Measurements from ENCODE around the gene FBXO33. TPM values are rescaled to one million over a fixed set of nuclear protein-coding genes. Genes with fewer than 3 reads are reported as not detected.

The FBXO33 gene
- total RNA-seq, 4 donors from 2014 or later, result 12.9 to 18.4 (median 16.2) TPM

DNA sequence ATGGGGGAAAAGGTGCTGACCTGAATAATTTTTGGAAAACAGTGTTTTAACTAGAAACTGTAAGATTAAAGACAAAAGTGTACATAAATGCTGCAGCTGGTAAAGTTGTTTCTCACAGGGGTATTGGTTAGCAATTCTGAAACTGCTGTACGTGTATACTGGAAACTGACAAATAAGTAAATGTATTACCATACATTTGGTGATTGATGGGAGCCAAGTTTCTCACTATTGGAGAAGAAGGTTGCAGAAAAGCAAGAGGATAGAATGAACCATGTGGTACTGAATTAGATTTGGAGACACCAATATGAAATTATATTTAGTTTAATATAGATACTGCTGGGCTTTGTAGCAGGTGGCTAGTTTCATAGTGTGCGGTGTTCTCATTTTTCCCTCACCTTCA is 19.6 kb upstream of the FBXO33 start:
- no peak for DNase-seq (ENCODE audit: low spot score in 2 of 2)
- no peak for TF ChIP-seq EP300 (IDR thresholded peaks at IDR 0.05)
- no peak for TF ChIP-seq POLR2A (IDR thresholded peaks at IDR 0.05)
- TF ChIP-seq, protein P1, sequence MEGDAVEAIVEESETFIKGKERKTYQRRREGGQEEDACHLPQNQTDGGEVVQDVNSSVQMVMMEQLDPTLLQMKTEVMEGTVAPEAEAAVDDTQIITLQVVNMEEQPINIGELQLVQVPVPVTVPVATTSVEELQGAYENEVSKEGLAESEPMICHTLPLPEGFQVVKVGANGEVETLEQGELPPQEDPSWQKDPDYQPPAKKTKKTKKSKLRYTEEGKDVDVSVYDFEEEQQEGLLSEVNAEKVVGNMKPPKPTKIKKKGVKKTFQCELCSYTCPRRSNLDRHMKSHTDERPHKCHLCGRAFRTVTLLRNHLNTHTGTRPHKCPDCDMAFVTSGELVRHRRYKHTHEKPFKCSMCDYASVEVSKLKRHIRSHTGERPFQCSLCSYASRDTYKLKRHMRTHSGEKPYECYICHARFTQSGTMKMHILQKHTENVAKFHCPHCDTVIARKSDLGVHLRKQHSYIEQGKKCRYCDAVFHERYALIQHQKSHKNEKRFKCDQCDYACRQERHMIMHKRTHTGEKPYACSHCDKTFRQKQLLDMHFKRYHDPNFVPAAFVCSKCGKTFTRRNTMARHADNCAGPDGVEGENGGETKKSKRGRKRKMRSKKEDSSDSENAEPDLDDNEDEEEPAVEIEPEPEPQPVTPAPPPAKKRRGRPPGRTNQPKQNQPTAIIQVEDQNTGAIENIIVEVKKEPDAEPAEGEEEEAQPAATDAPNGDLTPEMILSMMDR (IDR thresholded peaks at IDR 0.05), result no peak
- Histone ChIP-seq H3K4me1 (no peaks in the 10 kb centered on the region), H3K9me3 (no peaks in the 10 kb centered on the region), H3K4me3 (no peak overlapping the region), H3K36me3 (no peaks in the 10 kb centered on the region), H3K27ac (no peak overlapping the region), H3K27me3 (no peaks in the 10 kb centered on the region)
- WGBS, 2 donors, result 90 to 91% methylated on average over 2 of the region's 2 CpGs

DNA sequence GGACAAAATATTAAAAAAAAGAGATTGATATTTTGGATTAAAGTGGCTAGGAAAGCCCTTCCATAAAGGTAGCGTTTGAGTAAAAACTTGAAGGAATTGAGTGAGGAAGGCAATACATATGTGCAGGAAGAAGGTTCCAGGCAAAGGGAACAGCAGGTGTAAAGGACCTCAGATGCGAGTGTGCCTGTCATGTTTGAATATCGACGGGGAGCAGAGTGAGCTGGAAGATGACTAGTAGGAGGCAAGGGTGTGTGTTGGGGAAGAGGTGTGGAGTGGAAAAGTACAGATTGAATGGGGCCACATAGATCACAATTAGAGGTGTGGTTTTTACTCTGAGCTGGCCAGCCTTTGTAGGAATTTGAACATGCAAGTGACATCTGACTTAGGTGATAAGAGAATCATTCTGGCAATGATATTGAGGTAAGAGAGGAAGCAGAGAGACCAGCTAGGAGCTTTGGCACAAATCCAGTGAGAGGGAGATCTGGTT is 15.0 kb upstream of the FBXO33 start:
- no peak for DNase-seq (ENCODE audit: low spot score in 2 of 2)
- 84 to 90% methylated on average over 4 of the region's 4 CpGs for WGBS, 2 donors
- Histone ChIP-seq H3K27ac (no peak overlapping the region), H3K27me3 (no peaks in the 10 kb centered on the region), H3K4me3 (no peak overlapping the region), H3K9me3 (no peaks in the 10 kb centered on the region), H3K36me3 (no peaks in the 10 kb centered on the region), H3K4me1 (no peaks in the 10 kb centered on the region)
- TF ChIP-seq, protein P1 (IDR thresholded peaks at IDR 0.05), result no peak
- TF ChIP-seq EP300 (IDR thresholded peaks at IDR 0.05) (no peak), POLR2A (IDR thresholded peaks at IDR 0.05) (no peak)

DNA sequence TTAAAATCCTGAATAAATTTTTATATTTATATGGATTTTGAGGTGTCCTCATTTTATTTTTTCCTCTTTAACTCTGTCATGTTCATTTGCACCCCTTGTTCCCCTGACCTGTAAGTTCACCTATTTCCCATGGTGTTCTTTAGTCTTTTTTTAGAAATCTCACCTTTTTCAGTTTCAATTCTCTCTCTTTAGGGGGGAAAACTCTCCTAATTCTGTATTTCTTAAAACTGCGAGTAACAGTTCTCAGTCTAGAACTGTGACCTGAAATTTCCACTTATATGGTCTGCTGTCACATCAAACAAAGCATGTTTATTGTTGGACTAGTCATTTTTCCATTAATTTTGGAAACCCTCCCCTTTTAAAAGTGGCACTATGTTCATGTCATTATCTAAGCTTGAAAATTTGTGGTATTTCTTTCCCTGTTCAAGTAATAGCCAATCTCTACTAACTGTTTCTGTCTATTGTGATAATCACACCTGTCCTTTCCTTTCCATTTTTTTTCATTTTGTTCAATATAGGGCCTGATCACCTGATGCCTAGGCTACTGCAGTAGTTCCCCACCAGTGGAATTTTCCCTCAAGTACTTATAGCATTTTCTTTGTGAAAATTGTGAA is 14.0 kb upstream of the FBXO33 start:
- H3K4me3 ChIP-seq, result no peak overlapping the region
- no peak for DNase-seq (ENCODE audit: low spot score in 2 of 2)
- WGBS, 2 donors, result 91 to 93% methylated on average over 1 of the region's 1 CpG

DNA sequence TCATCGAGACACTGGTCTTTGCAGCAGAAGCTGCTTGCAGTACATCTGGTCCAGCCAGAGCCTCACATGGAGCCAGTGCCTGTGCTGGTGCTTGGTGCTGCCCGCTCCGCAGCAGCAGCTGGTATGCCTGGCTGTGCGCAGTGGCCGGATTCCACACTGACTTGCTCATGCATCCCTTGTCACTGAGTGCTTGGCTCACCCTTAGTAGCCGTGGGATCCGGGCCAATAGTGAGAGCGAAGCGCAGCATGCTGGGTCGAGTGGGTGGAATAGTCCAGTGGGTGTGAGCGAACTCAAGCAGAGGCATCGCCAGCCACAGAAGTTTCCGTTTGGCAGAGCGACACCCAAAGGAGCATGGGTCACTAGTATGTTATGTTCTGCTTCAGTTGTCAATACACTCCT is 10.1 kb upstream of the FBXO33 start:
- Histone ChIP-seq H3K4me3 (no peak overlapping the region), H3K36me3 (peaks cover 0 to 14% (median 0%) of the 10 kb centered on the region in 3 donors), H3K9me3 (no peaks in the 10 kb centered on the region), H3K27ac (peak overlapping the region in 2 of 4 donors; percentile 4 to 21), H3K4me1 (no peaks in the 10 kb centered on the region), H3K27me3 (no peaks in the 10 kb centered on the region)
- WGBS, 2 donors, result 86 to 90% methylated on average over 14 of the region's 14 CpGs
- no peak for DNase-seq (ENCODE audit: low spot score in 2 of 2)
- TF ChIP-seq, protein P1 (IDR thresholded peaks at IDR 0.05), result no peak
- TF ChIP-seq POLR2A (IDR thresholded peaks at IDR 0.05) (peak in 1 of 2 donors; percentile 41), EP300 (IDR thresholded peaks at IDR 0.05) (peak in 1 of 2 donors; percentile 48)

More for the DNA sequence above, 14.0 kb upstream of the FBXO33 start:
- H3K27ac ChIP-seq, result no peak overlapping the region
- H3K27me3 ChIP-seq, result no peaks in the 10 kb centered on the region
- no peaks in the 10 kb centered on the region for H3K9me3 ChIP-seq
- H3K36me3 ChIP-seq, result peaks cover 0 to 8% (median 0%) of the 10 kb centered on the region in 3 donors
- TF ChIP-seq EP300 (IDR thresholded peaks at IDR 0.05), result no peak
- TF ChIP-seq, protein P1 (IDR thresholded peaks at IDR 0.05), result no peak
- TF ChIP-seq POLR2A (IDR thresholded peaks at IDR 0.05), result no peak
- no peaks in the 10 kb centered on the region for H3K4me1 ChIP-seq

DNA sequence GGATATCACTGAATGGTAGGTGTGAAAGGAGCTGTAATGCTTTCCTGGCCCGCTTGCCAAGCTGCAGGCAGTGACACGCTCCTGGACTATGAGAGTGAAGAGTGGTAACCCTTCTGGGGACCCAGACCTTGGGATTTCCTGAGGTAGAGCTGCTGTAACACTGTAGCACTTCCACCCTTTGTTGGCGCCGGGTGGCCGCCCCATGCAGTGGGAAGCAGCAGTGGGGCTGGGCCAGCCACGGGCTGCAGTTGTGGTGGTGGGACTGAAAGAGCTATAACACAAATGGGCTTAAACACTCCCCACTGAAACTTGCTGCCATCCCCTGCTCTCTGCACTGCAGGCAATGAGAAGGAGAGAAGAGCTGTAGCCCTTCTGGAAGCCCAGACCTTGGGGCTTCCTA is 9.6 kb upstream of the FBXO33 start:
- Histone ChIP-seq H3K4me1 (no peaks in the 10 kb centered on the region), H3K27me3 (no peaks in the 10 kb centered on the region), H3K4me3 (no peak overlapping the region), H3K36me3 (peaks cover 0 to 14% (median 0%) of the 10 kb centered on the region in 3 donors), H3K9me3 (no peaks in the 10 kb centered on the region), H3K27ac (peak overlapping the region in 1 of 4 donors; percentile 21)
- TF ChIP-seq, protein P1 (IDR thresholded peaks at IDR 0.05), result no peak
- TF ChIP-seq POLR2A (IDR thresholded peaks at IDR 0.05), result no peak
- TF ChIP-seq EP300 (IDR thresholded peaks at IDR 0.05), result no peak
- no peak for DNase-seq (ENCODE audit: low spot score in 2 of 2)
- WGBS, 2 donors, result 80 to 94% methylated on average over 6 of the region's 6 CpGs
